Measurements from ENCODE around the gene ACRBP.

DNA sequence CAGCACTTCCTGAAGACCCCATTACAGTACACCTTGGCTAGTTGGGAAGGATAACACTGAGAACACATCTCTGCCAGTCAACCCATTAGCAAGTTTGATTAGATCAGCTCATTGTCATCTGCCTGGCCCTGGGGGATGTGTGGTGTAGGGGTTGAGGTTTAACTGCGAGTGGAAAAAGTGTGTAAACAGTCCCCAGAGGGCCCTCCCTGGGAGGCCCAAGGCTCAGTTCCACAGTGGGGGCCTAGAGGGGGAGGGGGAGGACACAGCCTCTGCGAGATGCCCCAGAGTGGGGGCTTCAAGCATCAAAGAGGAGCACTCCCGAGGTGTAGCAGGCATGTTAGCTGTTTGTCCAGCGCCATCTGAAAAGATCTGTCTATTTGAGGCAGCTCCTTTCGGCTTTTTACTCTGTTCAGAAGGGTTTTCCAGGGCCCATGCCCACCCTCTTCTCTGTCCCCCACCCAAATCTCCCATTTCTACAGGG lies 11.8 kb downstream of the ACRBP start:
- TF ChIP-seq, protein P1, sequence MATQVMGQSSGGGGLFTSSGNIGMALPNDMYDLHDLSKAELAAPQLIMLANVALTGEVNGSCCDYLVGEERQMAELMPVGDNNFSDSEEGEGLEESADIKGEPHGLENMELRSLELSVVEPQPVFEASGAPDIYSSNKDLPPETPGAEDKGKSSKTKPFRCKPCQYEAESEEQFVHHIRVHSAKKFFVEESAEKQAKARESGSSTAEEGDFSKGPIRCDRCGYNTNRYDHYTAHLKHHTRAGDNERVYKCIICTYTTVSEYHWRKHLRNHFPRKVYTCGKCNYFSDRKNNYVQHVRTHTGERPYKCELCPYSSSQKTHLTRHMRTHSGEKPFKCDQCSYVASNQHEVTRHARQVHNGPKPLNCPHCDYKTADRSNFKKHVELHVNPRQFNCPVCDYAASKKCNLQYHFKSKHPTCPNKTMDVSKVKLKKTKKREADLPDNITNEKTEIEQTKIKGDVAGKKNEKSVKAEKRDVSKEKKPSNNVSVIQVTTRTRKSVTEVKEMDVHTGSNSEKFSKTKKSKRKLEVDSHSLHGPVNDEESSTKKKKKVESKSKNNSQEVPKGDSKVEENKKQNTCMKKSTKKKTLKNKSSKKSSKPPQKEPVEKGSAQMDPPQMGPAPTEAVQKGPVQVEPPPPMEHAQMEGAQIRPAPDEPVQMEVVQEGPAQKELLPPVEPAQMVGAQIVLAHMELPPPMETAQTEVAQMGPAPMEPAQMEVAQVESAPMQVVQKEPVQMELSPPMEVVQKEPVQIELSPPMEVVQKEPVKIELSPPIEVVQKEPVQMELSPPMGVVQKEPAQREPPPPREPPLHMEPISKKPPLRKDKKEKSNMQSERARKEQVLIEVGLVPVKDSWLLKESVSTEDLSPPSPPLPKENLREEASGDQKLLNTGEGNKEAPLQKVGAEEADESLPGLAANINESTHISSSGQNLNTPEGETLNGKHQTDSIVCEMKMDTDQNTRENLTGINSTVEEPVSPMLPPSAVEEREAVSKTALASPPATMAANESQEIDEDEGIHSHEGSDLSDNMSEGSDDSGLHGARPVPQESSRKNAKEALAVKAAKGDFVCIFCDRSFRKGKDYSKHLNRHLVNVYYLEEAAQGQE (IDR thresholded peaks at IDR 0.05) = no peak
- no peak for TF ChIP-seq FOXA2 (IDR thresholded peaks at IDR 0.05)
- TF ChIP-seq EGR1 (IDR thresholded peaks at IDR 0.05; ENCODE audit: low read depth in 2 of 2) = no peak
- TF ChIP-seq, protein P2, sequence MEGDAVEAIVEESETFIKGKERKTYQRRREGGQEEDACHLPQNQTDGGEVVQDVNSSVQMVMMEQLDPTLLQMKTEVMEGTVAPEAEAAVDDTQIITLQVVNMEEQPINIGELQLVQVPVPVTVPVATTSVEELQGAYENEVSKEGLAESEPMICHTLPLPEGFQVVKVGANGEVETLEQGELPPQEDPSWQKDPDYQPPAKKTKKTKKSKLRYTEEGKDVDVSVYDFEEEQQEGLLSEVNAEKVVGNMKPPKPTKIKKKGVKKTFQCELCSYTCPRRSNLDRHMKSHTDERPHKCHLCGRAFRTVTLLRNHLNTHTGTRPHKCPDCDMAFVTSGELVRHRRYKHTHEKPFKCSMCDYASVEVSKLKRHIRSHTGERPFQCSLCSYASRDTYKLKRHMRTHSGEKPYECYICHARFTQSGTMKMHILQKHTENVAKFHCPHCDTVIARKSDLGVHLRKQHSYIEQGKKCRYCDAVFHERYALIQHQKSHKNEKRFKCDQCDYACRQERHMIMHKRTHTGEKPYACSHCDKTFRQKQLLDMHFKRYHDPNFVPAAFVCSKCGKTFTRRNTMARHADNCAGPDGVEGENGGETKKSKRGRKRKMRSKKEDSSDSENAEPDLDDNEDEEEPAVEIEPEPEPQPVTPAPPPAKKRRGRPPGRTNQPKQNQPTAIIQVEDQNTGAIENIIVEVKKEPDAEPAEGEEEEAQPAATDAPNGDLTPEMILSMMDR (IDR thresholded peaks at IDR 0.05; ENCODE audit: low read depth, low read length, missing input control) = no peak
- TF ChIP-seq TAF1 (conservative IDR thresholded peaks at IDR 0.05) = no peak
- TF ChIP-seq, protein P3, sequence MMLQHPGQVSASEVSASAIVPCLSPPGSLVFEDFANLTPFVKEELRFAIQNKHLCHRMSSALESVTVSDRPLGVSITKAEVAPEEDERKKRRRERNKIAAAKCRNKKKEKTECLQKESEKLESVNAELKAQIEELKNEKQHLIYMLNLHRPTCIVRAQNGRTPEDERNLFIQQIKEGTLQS (IDR thresholded peaks at IDR 0.05) = no peak
- no peak for TF ChIP-seq RAD21 (IDR thresholded peaks at IDR 0.05)
- TF ChIP-seq, protein P4, sequence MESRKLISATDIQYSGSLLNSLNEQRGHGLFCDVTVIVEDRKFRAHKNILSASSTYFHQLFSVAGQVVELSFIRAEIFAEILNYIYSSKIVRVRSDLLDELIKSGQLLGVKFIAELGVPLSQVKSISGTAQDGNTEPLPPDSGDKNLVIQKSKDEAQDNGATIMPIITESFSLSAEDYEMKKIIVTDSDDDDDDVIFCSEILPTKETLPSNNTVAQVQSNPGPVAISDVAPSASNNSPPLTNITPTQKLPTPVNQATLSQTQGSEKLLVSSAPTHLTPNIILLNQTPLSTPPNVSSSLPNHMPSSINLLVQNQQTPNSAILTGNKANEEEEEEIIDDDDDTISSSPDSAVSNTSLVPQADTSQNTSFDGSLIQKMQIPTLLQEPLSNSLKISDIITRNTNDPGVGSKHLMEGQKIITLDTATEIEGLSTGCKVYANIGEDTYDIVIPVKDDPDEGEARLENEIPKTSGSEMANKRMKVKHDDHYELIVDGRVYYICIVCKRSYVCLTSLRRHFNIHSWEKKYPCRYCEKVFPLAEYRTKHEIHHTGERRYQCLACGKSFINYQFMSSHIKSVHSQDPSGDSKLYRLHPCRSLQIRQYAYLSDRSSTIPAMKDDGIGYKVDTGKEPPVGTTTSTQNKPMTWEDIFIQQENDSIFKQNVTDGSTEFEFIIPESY (IDR thresholded peaks at IDR 0.05) = no peak
- no peak for TF ChIP-seq YY1 (IDR thresholded peaks at IDR 0.05)
- TF ChIP-seq, protein P5, sequence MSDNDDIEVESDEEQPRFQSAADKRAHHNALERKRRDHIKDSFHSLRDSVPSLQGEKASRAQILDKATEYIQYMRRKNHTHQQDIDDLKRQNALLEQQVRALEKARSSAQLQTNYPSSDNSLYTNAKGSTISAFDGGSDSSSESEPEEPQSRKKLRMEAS (IDR thresholded peaks at IDR 0.05) = no peak
- no peak for TF ChIP-seq JUND (IDR thresholded peaks at IDR 0.05)
- TF ChIP-seq NR2F2 (IDR thresholded peaks at IDR 0.05) = no peak
- TF ChIP-seq FOXA1 (IDR thresholded peaks at IDR 0.05) = no peak
